Heart left ventricle (tissue), 16 donors: ENCODE data around the gene TRIM52. TPM values are rescaled to one million over a fixed set of nuclear protein-coding genes. Genes with fewer than 3 reads are reported as not detected.
A peak's percentile ranks its signal among the peaks of the same experiment; 100 is the strongest.

ENCODE experiments used
- ATAC-seq, 4 donors: fragments of 200-7000 bp; cut with Tn5 transposase; one replicate each; pipeline ENCODE4 v1.9.1; 2020 to 2022; ENCODE audit warnings: moderate library complexity in 4 of 4, mild to moderate bottlenecking in 3 of 4, moderate number of reproducible peaks in 1 of 4
- DNase-seq, 5 donors: peaks; one replicate each; pipeline ENCODE4 v3.0.0-alpha.2; 2020
- H3K27ac ChIP-seq, 12 donors: fragments of 200-600 bp; sonication (generic) in 4 of 12; one replicate each; pipeline versions ENCODE4 v1.5.0 to v1.8.0; 2016 to 2022; ENCODE audit warnings: mild to moderate bottlenecking in 2 of 12
- H3K27me3 ChIP-seq, 9 donors: fragments of 200-600 bp; sonication (generic) in 2 of 9; one replicate each; pipeline versions ENCODE4 v1.5.1 to v1.8.0; 2016 to 2022; ENCODE audit warnings: mild to moderate bottlenecking in 3 of 9
- H3K36me3 ChIP-seq, 9 donors: fragments of 200-600 bp; sonication (generic) in 2 of 9; one replicate each; pipeline versions ENCODE4 v1.5.0 to v1.8.0; 2018 to 2022; ENCODE audit warnings: mild to moderate bottlenecking in 2 of 9
- H3K4me1 ChIP-seq, 12 donors: fragments of 200-600 bp; sonication (generic) in 4 of 12; one replicate each; pipeline versions ENCODE4 v1.5.0 to v1.8.0; 2016 to 2022; ENCODE audit warnings: mild to moderate bottlenecking in 3 of 12
- H3K4me3 ChIP-seq, 12 donors: fragments of 200-600 bp; sonication (generic) in 4 of 12; one replicate each; pipeline versions ENCODE4 v1.5.0 to v1.8.0; 2017 to 2022; ENCODE audit warnings: mild to moderate bottlenecking in 9 of 12, moderate library complexity in 4 of 12
- H3K9me3 ChIP-seq, 12 donors: fragments of 200-600 bp; sonication (generic) in 4 of 12; one replicate each; pipeline versions ENCODE4 v1.5.0 to v1.8.0; 2016 to 2022; ENCODE audit warnings: mild to moderate bottlenecking in 1 of 12
- POLR2A ChIP-seq, 2 donors: fragments of 450-650 bp; IDR thresholded peaks; one replicate each; pipeline ENCODE4 v1.6.1; 2017; ENCODE audit warnings: antibody characterized with exemption in 2 of 2, mild to moderate bottlenecking in 2 of 2, moderate library complexity in 2 of 2
- WGBS, 4 donors: extraction: QIAGEN DNeasy Blood & Tissue Kit in 2 of 4; methylation state at CpG; one replicate each; pipeline versions ENCODE4 v1.1.5 to v1.1.7; 2013 to 2018; 5-methylcytosine and 5-hydroxymethylcytosine counted together
- intact Hi-C, 10 donors: fragments of 100-400 bp; cut with DNase I; formaldehyde crosslinking; loops; one replicate each; pipeline versions ENCODE4 v1.11.1 to v1.14.2; 2022
- polyA plus RNA-seq, 2 donors: library from polyadenylated mRNA; stranded (reverse); fragments of 200-250 nt; gene quantifications; one replicate each; pipeline ENCODE4 v1.2.3, GENCODE V29; 2013
- total RNA-seq, 9 donors: library from RNA; depleted of rRNA in 2 of 9; stranded (reverse); fragments of >200 nt in 2 of 9; fragmentation: NEBNext Ultra II Directional in 3 of 9; extraction: Animal tissue kit (Norgen Biotek cat#: 25700) in 3 of 9; gene quantifications; one replicate each; pipeline versions ENCODE4 v1.1.0 to v1.2.4, GENCODE V29; 2016 to 2023
- TF ChIP-seq, protein P1 (sequence below), 12 donors: fragments of 200-600 bp; sonication (generic) in 4 of 12; IDR thresholded peaks; one replicate each; pipeline versions ENCODE4 v1.5.0 to v1.8.0; 2018 to 2022; ENCODE audit warnings: antibody characterized with exemption in 12 of 12, mild to moderate bottlenecking in 5 of 12
- donor health status: ischemic (EF 13 %, LVEDD 7.1; RV severe dilation, severe dysfunction).
- donor health status: healthy with polysubstance abuse.
- donor health status: DM: no; HTN: yes; CAD: no.
- donor health status: DM: no; HTN: no; CAD: no.
- donor health status: ischemic (EF 25% LVEDD 6.9; RV normal size, moderate dysfunction).
- donor health status: ischemic (EF 25% LVEDD 5.7; RV mildly dilated, moderate dysfunction).
- donor health status: healthy.
- donor health status: DM: yes; HTN: yes; CAD: no.
- donor health status: ischemic (EF 35%, LVEDD 5.7; RV mildly dilated, moderate dysfunction).
- donor health status: nonischemic (EF 11% LVEDD 7.7; RV severe dilation, severe dysfunction).
- donor health status: DM: yes; HTN: yes; CAD: no.
- donor health status: PGD.
- donor health status: ischemic (EF 29% LVEDD 5.4; RV normal size, mild dysfunction).
- donor health status: nonischemic (EF 23%, LVEDD 6.1; RV moderate dilation, normal function).

The TRIM52 gene
- total and polyA plus RNA-seq, 11 donors: 5.6 to 12.8 (median 7.6) TPM

- Histone ChIP-seq H3K36me3 (peaks cover 0 to 25% (median 15%) of the 10 kb centered on the region in 9 donors), H3K9me3 (no peaks in the 10 kb centered on the region), H3K27me3 (no peaks in the 10 kb centered on the region), H3K4me1 (peaks cover 3 to 81% (median 60%) of the 10 kb centered on the region in 12 donors), H3K27ac (peak overlapping the region; percentile 92 to 99 (median 96)), H3K4me3 (peak overlapping the region; percentile 54 to 89 (median 80))
- intact Hi-C loops: loop anchor here in 5 of 10 donors (2.0 to 10.0 kb wide), 3 partner anchors 15 to 441 kb away; partner anchors contain the start of genes TRIM52 (in 4 of the 5) and MGAT1 (in 1 of the 5)
- no peak for ATAC-seq
- no peak for TF ChIP-seq POLR2A (IDR thresholded peaks at IDR 0.05)
- TF ChIP-seq, protein P1, sequence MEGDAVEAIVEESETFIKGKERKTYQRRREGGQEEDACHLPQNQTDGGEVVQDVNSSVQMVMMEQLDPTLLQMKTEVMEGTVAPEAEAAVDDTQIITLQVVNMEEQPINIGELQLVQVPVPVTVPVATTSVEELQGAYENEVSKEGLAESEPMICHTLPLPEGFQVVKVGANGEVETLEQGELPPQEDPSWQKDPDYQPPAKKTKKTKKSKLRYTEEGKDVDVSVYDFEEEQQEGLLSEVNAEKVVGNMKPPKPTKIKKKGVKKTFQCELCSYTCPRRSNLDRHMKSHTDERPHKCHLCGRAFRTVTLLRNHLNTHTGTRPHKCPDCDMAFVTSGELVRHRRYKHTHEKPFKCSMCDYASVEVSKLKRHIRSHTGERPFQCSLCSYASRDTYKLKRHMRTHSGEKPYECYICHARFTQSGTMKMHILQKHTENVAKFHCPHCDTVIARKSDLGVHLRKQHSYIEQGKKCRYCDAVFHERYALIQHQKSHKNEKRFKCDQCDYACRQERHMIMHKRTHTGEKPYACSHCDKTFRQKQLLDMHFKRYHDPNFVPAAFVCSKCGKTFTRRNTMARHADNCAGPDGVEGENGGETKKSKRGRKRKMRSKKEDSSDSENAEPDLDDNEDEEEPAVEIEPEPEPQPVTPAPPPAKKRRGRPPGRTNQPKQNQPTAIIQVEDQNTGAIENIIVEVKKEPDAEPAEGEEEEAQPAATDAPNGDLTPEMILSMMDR (IDR thresholded peaks at IDR 0.05): no peak
- no peak for DNase-seq
- WGBS, 4 donors: 23 to 27% (median 23%) methylated on average over 33 to 34 of the region's 34 CpGs
These were observed 15.3 kb downstream of the TRIM52 start for GRCh38 chr5:181245427-181246275.

GRCh38 chr5:181243564-181244343 is 17.2 kb downstream of the TRIM52 start, which contains the start of gene RACK1:
Gene RACK1 (minus strand): TSS chr5:181243906. CDS start chr5:181243800, 106 bp downstream.
- Histone ChIP-seq H3K9me3 (no peaks in the 10 kb centered on the region), H3K36me3 (peaks cover 2 to 40% (median 34%) of the 10 kb centered on the region in 9 donors), H3K4me3 (peak within 1 kb of the TSS; percentile 68 to 90 (median 80)), H3K27ac (peak within 1 kb of the TSS; percentile 83 to 99 (median 95)), H3K4me1 (peaks cover 3 to 74% (median 48%) of the 10 kb centered on the region in 12 donors), H3K27me3 (no peaks in the 10 kb centered on the region)
- DNase-seq (peak; percentile 90 to 93 (median 92)), ATAC-seq (peak; percentile 67 to 75 (median 70))
- 0% methylated on average over 30 to 50 of the region's 50 CpGs for WGBS, 4 donors
- intact Hi-C loops: loop anchor here in 8 of 10 donors (1.0 to 10.0 kb wide), 6 partner anchors 19 to 439 kb away; partner anchors contain the start of genes TRIM41 (in 4 of the 8), MGAT1 (in 1 of the 8) and TRIM7 (in 1 of the 8)
- TF ChIP-seq, protein P1 (IDR thresholded peaks at IDR 0.05): no peak
- TF ChIP-seq POLR2A (IDR thresholded peaks at IDR 0.05): peak in 1 of 2 donors; percentile 63

- intact Hi-C loops: loop anchor here in 7 of 10 donors (1.0 to 10.0 kb wide), 5 partner anchors 18 to 438 kb away; partner anchors contain the start of genes TRIM41 (in 3 of the 7), MGAT1 (in 1 of the 7) and TRIM7 (in 1 of the 7)
- Histone ChIP-seq H3K27me3 (no peaks in the 10 kb centered on the region), H3K4me3 (peak overlapping the region; percentile 68 to 90 (median 80)), H3K9me3 (no peaks in the 10 kb centered on the region), H3K36me3 (peaks cover 4 to 47% (median 41%) of the 10 kb centered on the region in 9 donors), H3K4me1 (peaks cover 3 to 68% (median 41%) of the 10 kb centered on the region in 12 donors), H3K27ac (peak overlapping the region; percentile 83 to 99 (median 95))
- TF ChIP-seq POLR2A (IDR thresholded peaks at IDR 0.05): no peak
- TF ChIP-seq, protein P1 (IDR thresholded peaks at IDR 0.05): no peak
- ATAC-seq: no peak
- no peak for DNase-seq
- 0 to 1% (median 1%) methylated on average over 17 to 25 of the region's 25 CpGs for WGBS, 4 donors
These were observed 17.9 kb downstream of the TRIM52 start for GRCh38 chr5:181243018-181243563.
